HG02970 (cell line): ENCODE results near the gene FRRS1.
A peak's percentile ranks its signal among the peaks of the same experiment; 100 is the strongest.
"Not testable (repeated sequence)": the region's sequence is repeated elsewhere in the genome, so short reads cannot be mapped to it uniquely, and the experiment has no call there.

Experiments
- ATAC-seq: cut with Tn5 transposase; IDR thresholded peaks from one replicate; pipeline ENCODE4 v1.9.1; 2021; ENCODE audit warnings: mild to moderate bottlenecking, moderate library complexity, moderate number of reproducible peaks; ENCODE audit not compliant: unreplicated experiment, low FRiP score

FRRS1 gene

DNA sequence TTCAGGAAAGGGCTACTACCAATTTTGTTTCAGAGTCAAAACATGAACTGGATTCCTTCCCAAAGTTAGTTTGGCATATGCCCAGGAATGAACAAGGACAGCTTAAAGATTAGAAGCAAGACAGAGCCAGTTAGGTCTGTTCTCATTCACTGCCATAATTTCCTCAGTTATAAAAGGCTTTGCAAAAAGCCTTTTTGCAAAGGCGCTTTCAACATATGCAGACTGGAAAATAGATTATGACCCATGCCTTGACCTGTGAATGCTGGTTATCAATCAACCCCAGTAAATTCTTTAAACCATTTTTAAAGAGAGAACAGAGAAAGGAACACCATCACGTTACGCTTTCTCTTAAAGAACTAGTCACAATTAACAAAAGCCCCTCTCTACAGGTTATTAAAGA is 1.7 kb upstream of the FRRS1 start:
- no peak for ATAC-seq

DNA sequence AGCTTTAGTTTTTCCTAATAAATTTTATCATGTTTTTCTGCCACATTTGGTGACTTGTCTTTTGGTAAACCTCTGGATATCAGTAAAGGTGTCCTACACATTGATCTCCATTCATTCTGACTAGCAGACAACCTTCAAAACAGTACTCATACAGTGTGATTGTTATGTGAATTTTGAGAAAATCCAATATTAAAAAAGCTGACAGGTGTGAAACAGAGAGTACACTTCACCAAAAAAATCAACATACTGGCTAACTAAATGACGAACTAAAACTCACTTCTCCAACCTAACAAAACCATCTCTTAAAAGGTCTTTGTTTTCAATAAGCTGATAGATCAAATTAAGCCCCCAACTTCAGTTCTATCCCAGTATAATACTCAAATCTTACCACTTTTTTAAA is 1.5 kb downstream of the FRRS1 start:
- ATAC-seq, result no peak

DNA sequence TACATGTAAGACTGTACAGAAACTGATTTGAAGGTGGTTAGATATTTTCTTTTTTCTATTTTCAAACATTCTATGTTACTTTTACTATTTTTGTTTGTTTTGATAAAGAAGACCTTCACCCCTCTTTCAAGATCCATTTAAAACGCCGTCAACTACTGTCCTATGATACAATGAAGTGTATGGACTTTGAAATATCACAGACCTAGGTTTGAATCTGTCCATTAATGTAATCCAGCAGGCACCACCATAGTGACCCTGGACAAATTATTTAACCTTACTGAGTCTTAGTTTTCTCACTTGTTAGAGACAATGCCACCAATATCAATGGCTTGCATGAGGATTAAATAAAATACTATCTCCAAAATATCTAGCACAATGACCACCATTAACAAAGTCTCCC is 2.0 kb downstream of the FRRS1 start:
- no peak for ATAC-seq

DNA sequence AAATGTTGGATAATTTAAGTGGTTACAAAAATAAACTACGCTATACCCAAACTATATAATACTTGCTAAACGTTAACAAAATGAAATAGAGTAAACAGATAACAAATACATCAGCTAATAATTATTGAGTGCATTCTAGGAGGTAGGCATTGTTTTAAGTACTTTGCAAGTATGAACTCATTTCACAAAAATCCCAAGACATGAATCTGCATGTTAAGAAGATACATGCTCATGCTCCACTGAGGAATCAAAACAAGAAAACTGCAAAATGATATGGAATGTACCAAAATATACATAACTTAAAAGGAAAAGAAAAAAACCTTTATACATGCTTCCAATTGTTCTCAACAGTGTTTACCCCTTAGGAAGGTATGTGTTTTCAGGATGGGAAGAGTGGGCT is 2.5 kb downstream of the FRRS1 start:
- ATAC-seq, result no peak

DNA sequence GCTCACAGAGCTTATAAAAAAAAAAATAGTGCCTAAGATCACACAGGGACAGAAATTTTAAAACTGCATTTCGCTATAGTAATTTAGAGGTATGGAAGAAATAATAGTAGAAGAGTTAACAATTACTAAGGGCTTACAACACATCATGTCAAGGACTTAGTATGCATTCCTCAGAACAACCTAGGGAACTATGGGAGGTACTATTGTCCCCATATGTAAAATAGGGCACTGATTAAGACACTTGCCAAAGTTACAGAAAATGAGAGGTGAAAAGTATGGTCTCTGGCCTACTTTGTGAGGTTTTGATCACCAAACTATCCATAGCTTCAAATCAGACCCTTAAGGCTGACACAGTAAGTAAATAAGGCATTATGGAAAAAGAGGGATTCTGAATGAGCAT is 4.7 kb downstream of the FRRS1 start:
- ATAC-seq, result no peak

GRCh38 chr1:99759518-99760160 is 6.8 kb downstream of the FRRS1 start:
- no peak for ATAC-seq

GRCh38 chr1:99758686-99759517 is 7.5 kb downstream of the FRRS1 start:
- ATAC-seq, result not testable (repeated sequence)

DNA sequence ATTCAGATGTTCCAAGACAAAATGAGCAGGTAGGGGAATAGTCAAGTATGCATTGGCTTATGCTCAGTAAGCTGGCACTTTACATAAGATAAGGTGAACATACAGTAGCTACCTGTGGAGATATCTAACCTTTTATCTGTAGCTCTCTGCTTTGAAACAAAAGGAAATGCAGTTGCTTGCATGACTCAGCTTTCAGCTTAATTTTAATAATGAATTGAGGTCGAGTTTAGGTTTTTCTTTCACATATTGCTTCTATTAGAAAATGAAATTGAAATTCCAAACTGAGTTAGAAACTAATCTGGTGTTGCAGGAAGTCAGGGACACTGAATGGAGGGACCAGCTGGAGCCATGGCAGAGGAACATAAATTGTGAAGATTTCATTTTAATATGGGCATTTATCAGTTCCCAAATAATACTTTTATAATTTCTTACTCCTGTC is 8.3 kb downstream of the FRRS1 start:
- no peak for ATAC-seq

DNA sequence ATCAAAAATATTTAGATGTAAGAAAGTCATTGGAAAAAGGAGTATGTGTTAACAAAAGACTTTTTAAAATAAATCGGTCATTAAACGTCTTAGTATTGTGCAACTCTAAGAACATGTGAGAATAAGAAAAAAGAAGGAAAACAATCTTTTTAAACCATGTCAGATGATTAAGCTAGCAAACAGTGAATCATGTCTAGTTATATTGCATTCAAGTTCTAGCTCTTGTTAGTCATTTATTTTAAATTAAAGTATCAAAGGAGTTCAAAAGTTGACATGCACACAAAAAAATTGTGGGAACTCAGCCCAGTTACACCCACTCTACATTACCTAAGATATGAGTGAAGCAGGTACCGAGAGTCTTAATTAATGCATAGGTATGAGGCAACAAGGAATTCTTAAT is 9.8 kb downstream of the FRRS1 start:
- ATAC-seq, result no peak

DNA sequence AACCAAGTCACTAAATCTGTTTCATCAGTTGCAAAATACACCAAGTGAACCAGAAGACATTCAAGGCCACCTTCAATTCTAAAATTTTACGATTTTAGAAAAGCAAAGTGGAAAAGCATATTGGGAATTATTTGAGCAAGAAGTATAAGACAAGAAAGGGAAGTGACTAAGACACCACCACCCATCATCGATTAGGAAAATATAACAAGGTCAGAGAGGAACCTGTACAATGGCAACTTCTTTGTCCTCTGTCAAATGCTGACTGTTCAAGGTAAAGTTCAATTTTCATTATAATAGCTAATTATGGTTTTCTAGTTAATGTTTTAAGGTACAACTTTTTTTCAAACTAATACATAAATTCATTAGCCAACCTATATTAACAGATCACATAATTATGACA is 10.8 kb downstream of the FRRS1 start:
- no peak for ATAC-seq

DNA sequence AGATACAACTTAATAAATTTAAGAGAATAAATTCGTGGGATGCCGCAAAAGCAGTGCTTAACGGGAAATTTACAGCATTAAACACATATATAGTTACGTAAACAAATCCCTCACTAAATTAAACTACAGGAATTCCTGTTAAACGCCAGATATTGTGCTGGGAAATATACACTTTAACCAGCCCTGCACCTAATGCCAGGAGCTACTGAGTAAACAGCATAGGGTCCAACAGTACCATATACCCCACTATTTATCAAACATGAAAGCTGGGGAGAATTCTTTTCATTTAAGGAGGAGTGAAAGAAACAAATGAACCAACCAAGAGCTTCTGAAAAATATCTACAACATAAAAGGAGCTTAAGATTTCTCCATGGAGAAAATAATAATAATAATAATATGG is 11.7 kb downstream of the FRRS1 start:
- no peak for ATAC-seq

GRCh38 chr1:99754055-99754626 is 12.3 kb downstream of the FRRS1 start:
- no peak for ATAC-seq

GRCh38 chr1:99751877-99752504 is 14.4 kb downstream of the FRRS1 start:
- ATAC-seq, result peak; percentile 57

DNA sequence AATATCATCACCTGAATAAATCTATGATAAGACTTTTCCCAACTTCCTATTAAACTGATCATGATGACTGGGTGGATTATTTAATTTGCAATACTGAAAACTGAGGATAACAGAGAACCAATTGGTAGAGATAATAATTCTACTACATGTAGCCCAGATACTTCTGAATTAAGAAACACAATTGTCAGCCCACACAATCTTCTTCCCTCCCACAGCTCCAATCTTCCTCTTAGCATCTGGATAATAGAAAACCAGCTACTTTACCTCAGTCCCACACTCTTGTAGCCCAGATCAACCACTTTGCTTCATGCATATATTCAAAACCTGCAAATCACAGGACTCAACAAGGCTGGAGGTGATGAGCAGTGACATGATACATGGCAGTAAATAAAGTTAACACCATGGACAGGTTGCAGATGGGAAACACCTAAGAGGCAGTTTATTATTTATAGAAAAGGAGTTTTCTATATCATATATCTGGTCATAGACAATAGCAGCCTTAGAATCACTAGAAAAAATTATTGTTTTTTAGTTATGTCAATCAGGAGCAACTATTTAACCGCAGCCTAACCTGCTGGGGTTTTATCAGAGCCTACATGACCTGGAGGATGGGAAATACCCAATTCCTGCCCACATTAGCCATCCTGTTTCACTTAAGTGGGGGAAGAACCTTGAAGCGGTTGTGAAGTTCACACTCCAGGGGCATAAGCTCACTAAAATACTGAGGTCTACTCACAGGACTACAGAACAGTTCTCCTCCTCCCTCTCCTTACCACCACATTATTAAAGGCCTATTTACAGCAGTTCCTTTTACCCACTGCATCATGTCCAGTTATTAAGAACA is 16.7 kb downstream of the FRRS1 start:
- peak; percentile 71 for ATAC-seq

DNA sequence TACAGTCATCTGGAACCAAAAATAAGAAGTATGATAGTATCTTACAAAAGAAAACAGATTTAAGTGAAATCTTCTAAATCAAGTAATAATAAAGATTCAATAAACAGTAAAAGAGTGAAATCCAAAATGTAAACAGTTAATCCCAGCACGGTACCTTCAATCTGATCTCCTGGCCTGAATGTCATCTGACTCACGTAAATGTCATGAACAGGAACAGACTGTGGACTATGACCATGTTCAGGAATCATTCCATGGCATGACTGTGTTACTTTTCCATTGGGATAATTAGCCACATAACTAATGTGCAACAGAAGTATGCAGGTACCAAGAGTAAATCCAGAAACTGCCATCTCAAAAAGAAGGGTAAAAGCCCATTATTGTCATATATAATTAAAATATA is 18.0 kb downstream of the FRRS1 start:
- ATAC-seq, result no peak

- no peak for ATAC-seq
Measured at GRCh38 chr1:99745684-99746083, 20.8 kb downstream of the FRRS1 start.

DNA sequence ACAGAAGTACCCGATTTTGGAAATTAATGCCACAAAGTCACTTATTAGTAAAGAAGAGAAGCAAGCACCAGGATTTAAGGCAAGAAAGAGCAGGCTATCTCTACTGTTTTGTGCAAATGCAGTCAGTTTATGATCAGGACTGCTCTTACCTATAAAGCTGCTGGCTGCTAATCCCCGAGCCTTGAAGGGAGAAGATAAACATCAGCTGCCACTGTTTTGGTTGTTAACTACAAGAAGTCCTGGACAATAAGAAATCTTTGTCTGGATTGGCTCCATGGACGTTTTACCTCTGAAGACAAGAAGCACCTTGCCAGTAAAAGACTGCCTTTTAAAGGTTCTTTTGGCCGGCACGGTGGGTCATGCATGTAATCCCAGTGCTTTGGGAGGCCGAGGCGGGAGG is 21.4 kb downstream of the FRRS1 start:
- no peak for ATAC-seq

GRCh38 chr1:99740141-99740540 is 26.3 kb downstream of the FRRS1 start:
- no peak for ATAC-seq

DNA sequence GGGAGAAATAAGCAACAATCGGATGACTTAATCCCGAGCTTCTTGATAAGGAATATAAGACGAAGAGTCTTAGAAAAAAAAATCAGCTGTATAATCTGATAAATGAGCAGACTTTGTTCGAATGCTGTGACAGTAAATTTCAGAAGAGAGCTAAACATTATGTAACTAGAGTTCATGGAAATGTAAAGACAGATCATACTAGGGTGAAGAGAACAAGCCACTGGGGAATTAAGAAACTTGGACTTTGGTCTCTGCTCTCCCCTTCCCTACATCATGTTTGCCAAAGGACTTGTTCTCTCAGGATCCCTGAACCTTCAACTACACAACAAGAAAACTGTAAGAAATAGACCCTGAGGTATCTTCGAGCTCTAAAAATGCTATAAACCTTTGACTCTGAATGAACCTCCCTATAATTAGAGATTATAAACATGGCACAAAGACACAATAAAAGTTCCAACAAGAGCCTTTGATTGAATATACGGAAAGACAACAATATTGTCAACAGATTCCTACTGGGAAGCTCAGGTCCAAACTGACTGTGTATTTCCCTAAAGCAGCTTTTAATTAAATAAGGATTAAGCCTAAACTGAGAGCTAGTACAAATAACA is 27.5 kb downstream of the FRRS1 start:
- no peak for ATAC-seq

- no peak for ATAC-seq
Measured at GRCh38 chr1:99737016-99737415, 29.4 kb downstream of the FRRS1 start.
